ENCODE data around the gene TBC1D20.

TBC1D20 gene

GRCh38 chr20:462199-462991 is at the start of gene TBC1D20:
TBC1D20 (minus strand) TSS chr20:462533; CDS start chr20:462405, 128 bp downstream.
- TF ChIP-seq GATA3 (IDR thresholded peaks at IDR 0.05; ENCODE audit: low read depth, low read length) = no peak
- TF ChIP-seq GATA2 (IDR thresholded peaks at IDR 0.05; ENCODE audit: low read depth, low read length) = no peak

GRCh38 chr20:507761-508332 is 45.5 kb upstream of the TBC1D20 start:
- TF ChIP-seq GATA2 (IDR thresholded peaks at IDR 0.05; ENCODE audit: low read depth, low read length) (no peak), GATA3 (IDR thresholded peaks at IDR 0.05; ENCODE audit: low read depth, low read length) (no peak)

- TF ChIP-seq GATA3 (IDR thresholded peaks at IDR 0.05; ENCODE audit: low read depth, low read length) (no peak), GATA2 (IDR thresholded peaks at IDR 0.05; ENCODE audit: low read depth, low read length) (no peak)
These were observed 44.8 kb upstream of the TBC1D20 start for GRCh38 chr20:507006-507758.

- TF ChIP-seq GATA3 (IDR thresholded peaks at IDR 0.05; ENCODE audit: low read depth, low read length) (no peak), GATA2 (IDR thresholded peaks at IDR 0.05; ENCODE audit: low read depth, low read length) (no peak)
These were observed 42.3 kb upstream of the TBC1D20 start for GRCh38 chr20:504632-505075.

GRCh38 chr20:503048-503737 is 40.9 kb upstream of the TBC1D20 start:
- TF ChIP-seq GATA2 (IDR thresholded peaks at IDR 0.05; ENCODE audit: low read depth, low read length) = no peak
- TF ChIP-seq GATA3 (IDR thresholded peaks at IDR 0.05; ENCODE audit: low read depth, low read length) = no peak

- TF ChIP-seq GATA3 (IDR thresholded peaks at IDR 0.05; ENCODE audit: low read depth, low read length) = no peak
- no peak for TF ChIP-seq GATA2 (IDR thresholded peaks at IDR 0.05; ENCODE audit: low read depth, low read length)
These were observed 35.6 kb upstream of the TBC1D20 start for GRCh38 chr20:497979-498378.

- TF ChIP-seq GATA2 (IDR thresholded peaks at IDR 0.05; ENCODE audit: low read depth, low read length) = no peak
- TF ChIP-seq GATA3 (IDR thresholded peaks at IDR 0.05; ENCODE audit: low read depth, low read length) = no peak
These were observed 33.9 kb upstream of the TBC1D20 start for GRCh38 chr20:496126-496696.

- TF ChIP-seq GATA3 (IDR thresholded peaks at IDR 0.05; ENCODE audit: low read depth, low read length) (no peak), GATA2 (IDR thresholded peaks at IDR 0.05; ENCODE audit: low read depth, low read length) (no peak)
These were observed 29.8 kb upstream of the TBC1D20 start for GRCh38 chr20:492159-492558.

GRCh38 chr20:487655-488054 is 25.3 kb upstream of the TBC1D20 start:
- TF ChIP-seq GATA2 (IDR thresholded peaks at IDR 0.05; ENCODE audit: low read depth, low read length) (no peak), GATA3 (IDR thresholded peaks at IDR 0.05; ENCODE audit: low read depth, low read length) (no peak)

- TF ChIP-seq GATA2 (IDR thresholded peaks at IDR 0.05; ENCODE audit: low read depth, low read length) = no peak
- TF ChIP-seq GATA3 (IDR thresholded peaks at IDR 0.05; ENCODE audit: low read depth, low read length) = no peak
These were observed 21.7 kb upstream of the TBC1D20 start for GRCh38 chr20:483815-484644.

- TF ChIP-seq GATA2 (IDR thresholded peaks at IDR 0.05; ENCODE audit: low read depth, low read length) = no peak
- no peak for TF ChIP-seq GATA3 (IDR thresholded peaks at IDR 0.05; ENCODE audit: low read depth, low read length)
These were observed 18.8 kb upstream of the TBC1D20 start for GRCh38 chr20:481167-481566.

- TF ChIP-seq GATA2 (IDR thresholded peaks at IDR 0.05; ENCODE audit: low read depth, low read length) (no peak), GATA3 (IDR thresholded peaks at IDR 0.05; ENCODE audit: low read depth, low read length) (no peak)
These were observed 17.7 kb upstream of the TBC1D20 start for GRCh38 chr20:480044-480443.

- TF ChIP-seq GATA3 (IDR thresholded peaks at IDR 0.05; ENCODE audit: low read depth, low read length) = no peak
- no peak for TF ChIP-seq GATA2 (IDR thresholded peaks at IDR 0.05; ENCODE audit: low read depth, low read length)
These were observed 17.2 kb upstream of the TBC1D20 start for GRCh38 chr20:479487-479886.

Measured in SH-SY5Y (cell line).